NCI-H146 (cell line): Measurements from ENCODE around the gene CACNA2D2.
A peak's percentile ranks its signal among the peaks of the same experiment; 100 is the strongest.

Experiments used
- DNase-seq: peaks from one replicate; lab custom pipeline; 2025; lab: John Stamatoyannopoulos, UW

Gene CACNA2D2

GRCh38 chr3:50503504-50504342 lies at the start of gene CACNA2D2:
CACNA2D2 (minus strand) TSS chr3:50503634; CDS start chr3:50503423, 211 bp downstream.
- DNase-seq, result peak; percentile 54

- DNase-seq, result no peak
Observed at GRCh38 chr3:50552598-50552997, 49.2 kb upstream of the CACNA2D2 start.

GRCh38 chr3:50551681-50552435 lies 48.4 kb upstream of the CACNA2D2 start:
- no peak for DNase-seq

DNA sequence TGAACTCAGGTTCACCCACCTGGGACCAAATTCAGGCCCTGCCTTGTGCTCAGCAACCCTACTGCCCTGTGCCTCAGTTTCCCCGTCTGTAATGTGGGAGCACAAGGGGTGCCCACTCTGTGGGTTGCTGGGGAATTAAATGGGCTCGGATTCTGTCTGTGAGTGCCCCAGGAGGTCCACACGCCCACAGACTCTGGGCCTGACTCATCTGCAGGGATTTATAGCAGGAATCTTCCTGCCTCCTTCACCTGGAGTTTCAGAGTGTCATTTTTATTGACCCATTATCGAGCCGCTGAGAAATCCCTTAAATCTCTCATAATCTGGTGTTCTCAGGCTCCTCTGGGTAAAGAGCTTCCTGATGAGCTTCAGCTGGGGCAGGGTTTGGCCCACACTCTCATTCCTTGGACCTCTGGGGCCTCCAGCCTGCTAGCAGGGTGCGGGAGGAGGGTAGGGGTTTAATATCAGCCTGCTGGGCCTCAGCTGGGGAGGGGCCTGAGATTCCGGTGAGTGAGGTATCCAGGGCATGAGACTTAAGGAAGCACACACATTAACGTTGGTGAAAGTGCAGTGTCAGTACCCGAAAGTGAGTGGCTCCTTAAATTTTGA lies 47.7 kb upstream of the CACNA2D2 start:
- no peak for DNase-seq

GRCh38 chr3:50550079-50550736 lies 46.8 kb upstream of the CACNA2D2 start:
- peak; percentile 24 for DNase-seq

- no peak for DNase-seq
Observed at GRCh38 chr3:50549226-50549625, 45.8 kb upstream of the CACNA2D2 start.

DNA sequence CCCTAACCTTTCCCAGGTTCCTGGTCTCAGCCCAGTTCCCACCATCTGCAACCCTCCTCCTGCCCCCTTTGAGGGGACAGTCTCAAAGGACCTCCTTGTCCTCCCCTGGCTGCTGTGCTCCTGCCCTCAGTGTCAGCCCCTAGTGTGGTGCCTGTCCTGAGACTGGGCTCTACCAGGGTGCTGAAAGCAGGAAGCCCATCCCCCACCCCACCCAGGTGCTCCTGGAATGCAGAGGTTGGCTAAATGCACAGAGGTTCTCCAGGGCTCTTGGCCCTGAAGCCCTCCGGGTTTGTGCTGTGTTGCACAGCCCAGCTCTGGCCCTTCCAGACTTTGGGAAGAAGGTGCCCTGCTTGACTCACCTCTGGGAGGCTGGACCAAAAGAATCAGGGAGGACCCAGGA lies 42.3 kb upstream of the CACNA2D2 start:
- no peak for DNase-seq

DNA sequence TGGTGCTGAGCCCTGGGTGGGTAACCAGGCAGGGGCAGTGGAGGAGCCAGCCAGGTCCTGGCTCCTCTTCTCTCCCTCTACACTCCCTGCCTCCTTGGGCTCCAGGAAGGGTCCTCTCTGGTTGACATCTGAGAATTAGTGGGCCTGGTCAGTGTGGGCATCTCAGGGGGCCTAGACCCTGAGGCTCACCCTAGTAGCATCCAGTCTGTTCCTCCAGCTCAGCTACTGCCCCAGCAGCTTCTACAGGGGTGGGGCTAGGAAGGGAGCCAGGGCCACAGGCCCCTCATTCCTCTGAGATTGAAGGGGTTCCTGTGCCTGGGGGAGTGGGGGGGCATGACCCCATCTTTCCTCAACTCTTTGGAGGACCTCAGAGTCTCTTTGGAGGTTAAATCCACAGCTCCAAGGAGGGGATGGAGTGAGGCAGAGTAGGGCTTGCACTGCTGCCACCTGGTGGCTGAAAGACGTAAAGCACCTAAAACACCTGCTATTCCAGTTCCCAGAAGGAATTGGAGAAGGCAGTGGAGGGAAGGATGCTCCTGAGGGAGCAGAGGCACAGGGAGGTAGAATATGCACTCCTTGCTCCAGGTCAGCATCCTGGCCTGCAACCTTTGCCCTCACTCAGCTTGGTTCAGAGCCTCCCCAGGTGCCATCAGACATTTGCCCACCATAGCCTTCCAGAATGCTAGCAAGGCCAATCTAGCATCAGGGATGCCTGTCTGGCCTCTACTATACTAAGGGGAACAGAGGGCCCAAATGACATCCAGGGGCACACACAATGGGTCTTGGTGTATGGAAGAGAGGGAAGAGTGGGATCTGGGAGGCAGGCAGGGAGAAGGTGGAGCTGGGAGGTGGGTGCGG lies 39.0 kb upstream of the CACNA2D2 start:
- DNase-seq, result peak; percentile 42

DNA sequence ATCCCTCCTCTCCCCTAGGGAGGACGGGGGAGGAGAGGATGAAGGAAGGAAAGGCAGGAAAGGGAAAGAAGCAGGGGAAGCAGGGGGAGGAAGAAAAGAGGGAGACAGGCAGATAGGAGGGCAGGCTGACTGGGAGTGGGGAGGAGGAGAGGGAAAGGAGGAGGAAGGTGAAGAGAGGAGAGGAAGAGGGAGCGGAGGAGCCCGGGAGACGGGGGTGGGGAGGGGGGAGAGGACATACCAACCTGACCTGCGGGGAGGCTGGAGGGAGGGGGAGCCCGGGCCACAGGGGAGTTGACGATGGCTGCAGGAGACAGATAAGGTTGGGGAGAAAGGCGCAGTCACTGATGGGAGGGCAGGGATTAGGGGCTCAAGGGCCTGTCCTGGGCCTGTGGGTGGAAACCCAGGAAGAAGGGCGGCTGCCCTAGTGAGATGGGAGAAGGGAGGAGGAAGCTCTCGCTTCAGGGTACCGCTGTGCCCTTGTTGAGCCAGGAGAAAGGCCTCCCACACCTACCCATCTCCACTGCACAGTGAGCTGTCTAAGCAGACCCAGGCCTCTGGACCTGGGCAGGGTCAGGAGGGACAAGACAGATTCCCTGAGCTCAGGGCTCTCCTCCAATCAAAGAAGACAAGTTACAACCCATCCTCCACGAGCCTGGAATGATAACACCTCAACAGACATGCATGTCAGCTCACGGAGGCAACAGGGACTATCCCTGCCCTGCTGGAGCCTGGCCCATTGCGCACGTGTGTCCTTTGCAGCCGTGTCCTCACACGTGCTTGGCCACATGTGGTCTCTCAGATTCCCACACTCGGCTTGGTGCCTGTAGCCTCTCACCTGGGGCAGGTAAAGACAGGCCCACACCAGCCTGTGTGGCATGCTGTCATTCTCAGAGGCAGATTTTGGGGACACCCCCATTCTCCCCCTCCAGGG lies 36.2 kb upstream of the CACNA2D2 start:
- no peak for DNase-seq

DNA sequence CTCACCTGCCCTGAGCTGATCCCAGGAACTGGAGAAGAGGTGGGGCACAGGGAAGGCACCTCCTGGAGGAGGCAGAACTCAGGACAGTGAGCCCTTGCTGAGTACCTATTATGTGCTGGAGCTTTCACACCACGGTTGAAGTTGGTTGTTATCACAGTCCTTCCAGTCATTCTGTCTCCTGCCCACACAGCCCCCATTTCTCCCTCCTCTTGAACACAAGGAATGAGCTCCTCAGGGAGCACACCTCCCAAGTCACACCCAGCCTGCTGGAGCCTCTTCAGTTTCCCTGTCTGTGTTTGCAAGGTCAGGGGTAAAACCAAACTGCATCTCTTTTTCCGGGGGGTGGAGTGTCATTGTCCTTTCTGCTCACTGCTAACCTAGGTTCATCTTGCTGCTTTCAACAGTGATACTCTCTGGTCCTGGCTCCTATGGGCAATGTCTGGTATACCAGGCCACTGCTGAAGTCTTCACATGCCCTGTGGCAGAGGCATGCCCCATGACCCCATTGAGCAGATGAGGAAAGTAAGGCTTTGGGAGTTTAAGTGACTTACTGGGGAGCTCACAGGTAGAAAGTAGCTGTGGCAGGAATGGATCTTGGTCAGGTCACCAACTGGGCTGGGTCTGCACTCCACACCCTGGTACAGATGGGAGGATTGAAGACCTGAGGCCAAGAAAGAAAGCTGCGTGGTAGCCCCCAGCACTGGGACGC lies 34.1 kb upstream of the CACNA2D2 start:
- DNase-seq, result no peak

GRCh38 chr3:50536471-50537180 lies 33.2 kb upstream of the CACNA2D2 start:
- no peak for DNase-seq

- no peak for DNase-seq
Observed at GRCh38 chr3:50534681-50535330, 31.4 kb upstream of the CACNA2D2 start.

GRCh38 chr3:50533807-50534461 lies 30.5 kb upstream of the CACNA2D2 start:
- DNase-seq, result no peak

DNA sequence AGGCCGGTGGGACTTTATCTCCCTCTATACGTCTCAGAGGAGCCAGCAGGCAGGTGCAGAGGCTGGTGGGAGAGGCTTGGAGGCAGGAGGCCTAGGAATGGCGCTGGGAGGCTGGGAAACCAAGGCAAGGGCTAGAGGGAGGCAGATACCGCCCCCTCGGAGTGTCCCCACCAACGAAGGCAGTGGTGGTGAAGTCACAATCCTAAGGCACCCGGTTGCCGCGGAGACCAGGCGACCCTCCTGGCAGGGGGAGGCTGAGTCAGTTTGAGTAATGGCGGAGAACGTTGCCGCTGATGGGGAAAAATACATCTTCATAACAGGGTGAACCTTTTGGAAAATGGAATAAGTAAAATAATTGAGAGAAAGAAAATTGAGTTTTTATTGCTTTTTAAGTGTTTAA lies 29.9 kb upstream of the CACNA2D2 start:
- no peak for DNase-seq

DNA sequence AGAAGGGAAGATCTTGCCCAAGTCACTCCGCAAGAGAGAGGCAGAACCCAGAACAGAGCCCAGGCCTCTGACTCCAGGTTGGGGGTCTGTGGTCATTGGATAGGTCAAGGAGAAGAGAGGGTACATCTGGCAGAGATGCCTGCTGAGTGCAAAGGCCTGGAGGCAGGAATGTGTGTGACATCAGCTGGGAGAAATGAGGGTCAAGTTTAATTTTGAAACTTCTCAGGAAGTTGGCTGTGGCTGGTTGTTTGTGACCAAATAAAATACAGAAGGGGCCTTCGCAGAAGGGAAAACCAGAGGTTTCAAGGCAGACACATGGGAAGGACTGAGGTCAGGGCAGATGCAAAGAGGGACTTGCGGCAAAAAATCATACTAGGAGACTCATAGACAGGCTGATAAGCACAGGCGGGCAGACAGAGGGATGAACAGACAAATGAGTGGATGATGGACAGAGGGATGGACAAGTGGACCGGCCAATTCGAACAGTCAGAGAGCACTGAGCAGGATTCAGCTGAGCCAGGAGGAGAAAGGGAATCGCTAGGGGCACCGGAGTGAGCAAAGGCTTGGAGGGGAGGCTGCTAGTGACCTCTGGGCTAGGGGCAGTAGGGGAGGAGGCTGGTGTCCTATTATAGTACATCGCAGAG lies 28.8 kb upstream of the CACNA2D2 start:
- no peak for DNase-seq

- DNase-seq, result no peak
Observed at GRCh38 chr3:50531201-50531600, 27.8 kb upstream of the CACNA2D2 start.
